ENCODE data around the gene MAP2K5. TPM values are rescaled to one million over a fixed set of nuclear protein-coding genes. Genes with fewer than 3 reads are reported as not detected.

The MAP2K5 gene
- total and polyA plus RNA-seq, 9 of the 15 experiments (the other 6 are each of a cell fraction or from before 2014, with no cell fraction given) = 0.41 to 16.5 (median 7.5) TPM

DNA sequence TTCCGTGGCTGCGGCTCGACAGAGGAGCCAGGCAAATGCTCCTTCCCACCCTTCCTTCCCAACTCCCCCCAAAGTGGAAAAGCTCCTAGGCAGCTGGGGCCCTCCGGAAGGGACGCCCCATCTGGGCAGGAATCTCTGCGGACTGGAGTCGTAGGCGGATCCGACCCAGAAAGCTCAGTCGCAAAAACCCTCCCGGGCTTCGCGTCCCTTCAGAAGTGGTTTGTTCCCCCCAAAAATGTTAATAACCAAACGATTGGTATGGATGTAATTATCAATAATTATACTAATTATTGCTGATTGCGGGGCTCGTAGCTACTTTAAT lies 293.6 kb downstream of the MAP2K5 start:
- BruUV-seq (replicated peaks) = no TSS peak
- Histone ChIP-seq H4K20me1 (replicated peaks; ENCODE audit: control insufficient read depth, insufficient read depth, low read length) (no peaks in the 10 kb centered on the region; the same call in 1 of the 2 replicates), H3K36me3 (ENCODE audit: control insufficient read depth, insufficient read depth, low read length) (no peaks in the 10 kb centered on the region), H3K9ac (ENCODE audit: insufficient read depth in 1 of 2, low read depth in 2 of 2, low read length in 2 of 2) (peak overlapping the region in 1 of 2 experiments; percentile 57; a peak in 2 of 4 replicates), H3K4me3 (no peak overlapping the region), H3K9me3 (replicated peaks; ENCODE audit: control insufficient read depth, insufficient read depth, low read depth, low read length) (no peaks in the 10 kb centered on the region), H2AFZ (ENCODE audit: low read depth, low read length) (no peak overlapping the region), H3K27ac (ENCODE audit: extremely low read depth, low read depth, low read length) (no peak overlapping the region), H3K27me3 (ENCODE audit: control insufficient read depth in 2 of 2, insufficient read depth in 2 of 2, low read length in 2 of 2) (peaks cover 2 to 29% of the 10 kb centered on the region in 2 experiments; a peak in 4 of 5 replicates), H3K4me2 (ENCODE audit: insufficient read depth, low read length) (no peak overlapping the region), H3K79me2 (ENCODE audit: control insufficient read depth, insufficient read depth, low read length) (no peaks in the 10 kb centered on the region), H3K4me1 (replicated peaks in 1 of 2; ENCODE audit: control insufficient read depth in 2 of 2, insufficient read depth in 2 of 2, low read length in 2 of 2) (peaks cover 9 to 44% of the 10 kb centered on the region in 2 experiments), H3K9me1 (ENCODE audit: control insufficient read depth, insufficient read depth, low read length) (no peaks in the 10 kb centered on the region)
- no peak for DNase-seq (ENCODE audit: extremely low read depth in 1 of 4, low spot score in 3 of 4)
- intact Hi-C loops (cut with micrococcal nuclease) (loop anchor here (1.0 to 10.0 kb wide), 2 partner anchors 379 to 531 kb away; no protein-coding TSS in a partner anchor), in situ Hi-C loops (cut with MboI) (loop anchor here (5.0 to 10.0 kb wide), 2 partner anchors 379 to 901 kb away; no protein-coding TSS in a partner anchor)
- no peak for ATAC-seq
- TF ChIP-seq ZBTB7A (IDR thresholded peaks at IDR 0.05; ENCODE audit: borderline replicate concordance, control insufficient read depth, low read depth, low read length) (0 out of 2 replicates have a peak, but pooled peaks have one; percentile 6), NELFE (IDR thresholded peaks at IDR 0.05; ENCODE audit: insufficient read depth, insufficient read length) (no peak), LCOR (CRISPR knock-in tag; IDR thresholded peaks at IDR 0.05) (no peak)
- TF ChIP-seq, protein P1, sequence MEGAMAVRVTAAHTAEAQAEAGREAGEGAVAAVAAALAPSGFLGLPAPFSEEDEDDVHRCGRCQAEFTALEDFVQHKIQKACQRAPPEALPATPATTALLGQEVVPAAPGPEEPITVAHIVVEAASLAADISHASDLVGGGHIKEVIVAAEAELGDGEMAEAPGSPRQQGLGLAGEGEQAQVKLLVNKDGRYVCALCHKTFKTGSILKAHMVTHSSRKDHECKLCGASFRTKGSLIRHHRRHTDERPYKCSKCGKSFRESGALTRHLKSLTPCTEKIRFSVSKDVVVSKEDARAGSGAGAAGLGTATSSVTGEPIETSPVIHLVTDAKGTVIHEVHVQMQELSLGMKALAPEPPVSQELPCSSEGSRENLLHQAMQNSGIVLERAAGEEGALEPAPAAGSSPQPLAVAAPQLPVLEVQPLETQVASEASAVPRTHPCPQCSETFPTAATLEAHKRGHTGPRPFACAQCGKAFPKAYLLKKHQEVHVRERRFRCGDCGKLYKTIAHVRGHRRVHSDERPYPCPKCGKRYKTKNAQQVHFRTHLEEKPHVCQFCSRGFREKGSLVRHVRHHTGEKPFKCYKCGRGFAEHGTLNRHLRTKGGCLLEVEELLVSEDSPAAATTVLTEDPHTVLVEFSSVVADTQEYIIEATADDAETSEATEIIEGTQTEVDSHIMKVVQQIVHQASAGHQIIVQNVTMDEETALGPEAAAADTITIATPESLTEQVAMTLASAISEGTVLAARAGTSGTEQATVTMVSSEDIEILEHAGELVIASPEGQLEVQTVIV (CRISPR knock-in tag; IDR thresholded peaks at IDR 0.05; ENCODE audit: borderline replicate concordance) = 0 out of 2 replicates have a peak, but pooled peaks have one; percentile 15
- CTCF ChIA-PET (ENCODE audit: low intra/inter-chr PET ratio) = interaction anchor here (0.6 to 5.5 kb wide), 4 partner anchors 334 to 580 kb away, joined by 3 to 39 read pairs (median 12); no protein-coding TSS in a partner anchor
- POLR2A ChIA-PET = no interaction called here
- 33% methylated on average over 16 of the region's 16 CpGs for whole genome bisulfite sequencing (ENCODE audit: insufficient coverage, low coverage, missing lambda C conversion rate)
- FAIRE-seq = no peak
